ENCODE results near the gene CNPY1. TPM values are rescaled to one million over a fixed set of nuclear protein-coding genes. Genes with fewer than 3 reads are reported as not detected.
"Not testable (repeated sequence)": the region's sequence is repeated elsewhere in the genome, so short reads cannot be mapped to it uniquely, and the experiment has no call there.

The CNPY1 gene
- total RNA-seq, 1 donor from 2014 or later, result not detected

GRCh38 chr7:155566011-155566836 lies 19.9 kb upstream of the CNPY1 start:
- H3K79me2 ChIP-seq (ENCODE audit: insufficient read depth, low read length), result no peaks in the 10 kb centered on the region
- no peaks in the 10 kb centered on the region for H4K20me1 ChIP-seq (ENCODE audit: insufficient read depth, low read length)
- no peak for TF ChIP-seq EZH2 (IDR thresholded peaks at IDR 0.05; ENCODE audit: insufficient read depth, low read length)
- TF ChIP-seq, protein P1, sequence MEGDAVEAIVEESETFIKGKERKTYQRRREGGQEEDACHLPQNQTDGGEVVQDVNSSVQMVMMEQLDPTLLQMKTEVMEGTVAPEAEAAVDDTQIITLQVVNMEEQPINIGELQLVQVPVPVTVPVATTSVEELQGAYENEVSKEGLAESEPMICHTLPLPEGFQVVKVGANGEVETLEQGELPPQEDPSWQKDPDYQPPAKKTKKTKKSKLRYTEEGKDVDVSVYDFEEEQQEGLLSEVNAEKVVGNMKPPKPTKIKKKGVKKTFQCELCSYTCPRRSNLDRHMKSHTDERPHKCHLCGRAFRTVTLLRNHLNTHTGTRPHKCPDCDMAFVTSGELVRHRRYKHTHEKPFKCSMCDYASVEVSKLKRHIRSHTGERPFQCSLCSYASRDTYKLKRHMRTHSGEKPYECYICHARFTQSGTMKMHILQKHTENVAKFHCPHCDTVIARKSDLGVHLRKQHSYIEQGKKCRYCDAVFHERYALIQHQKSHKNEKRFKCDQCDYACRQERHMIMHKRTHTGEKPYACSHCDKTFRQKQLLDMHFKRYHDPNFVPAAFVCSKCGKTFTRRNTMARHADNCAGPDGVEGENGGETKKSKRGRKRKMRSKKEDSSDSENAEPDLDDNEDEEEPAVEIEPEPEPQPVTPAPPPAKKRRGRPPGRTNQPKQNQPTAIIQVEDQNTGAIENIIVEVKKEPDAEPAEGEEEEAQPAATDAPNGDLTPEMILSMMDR (IDR thresholded peaks at IDR 0.05; ENCODE audit: insufficient read depth, low read depth, low read length), result no peak
- no peak overlapping the region for H3K27ac ChIP-seq (ENCODE audit: low read depth, low read length)
- no peaks in the 10 kb centered on the region for H3K27me3 ChIP-seq (ENCODE audit: insufficient read depth, low read length)
- Mint-ChIP-seq H3K27me3 (ENCODE audit: low read depth, unreplicated experiment) (peaks cover 30% of the 10 kb centered on the region), H3K36me3 (ENCODE audit: low read depth, unreplicated experiment) (no peaks in the 10 kb centered on the region), H3K4me3 (ENCODE audit: unreplicated experiment) (no peak overlapping the region), H3K27ac (ENCODE audit: unreplicated experiment) (no peak overlapping the region), H3K4me1 (ENCODE audit: low read depth, unreplicated experiment) (peaks cover 4% of the 10 kb centered on the region), H3K9me3 (ENCODE audit: unreplicated experiment) (no peaks in the 10 kb centered on the region)
- no peaks in the 10 kb centered on the region for H3K36me3 ChIP-seq (ENCODE audit: insufficient read depth, low read length)
- no peak overlapping the region for H3K4me2 ChIP-seq (ENCODE audit: low read length)
- no peak overlapping the region for H3K4me3 ChIP-seq (ENCODE audit: insufficient read depth, low read depth, low read length)
- H3K9ac ChIP-seq (ENCODE audit: low read length), result no peak overlapping the region
- no peak overlapping the region for H2AFZ ChIP-seq (ENCODE audit: low read depth, low read length)
- FAIRE-seq (no peak), DNase-seq (ENCODE audit: low read depth) (no peak)
- H3K4me1 ChIP-seq (ENCODE audit: insufficient read depth, low read length), result no peaks in the 10 kb centered on the region
- H3K9me3 ChIP-seq (ENCODE audit: insufficient read depth, low read depth, low read length), result no peaks in the 10 kb centered on the region

- H2AFZ ChIP-seq (ENCODE audit: low read depth, low read length), result no peak overlapping the region
- H3K36me3 ChIP-seq (ENCODE audit: insufficient read depth, low read length), result no peaks in the 10 kb centered on the region
- H3K4me2 ChIP-seq (ENCODE audit: low read length), result no peak overlapping the region
- FAIRE-seq (no peak), DNase-seq (ENCODE audit: low read depth) (no peak)
- TF ChIP-seq EZH2 (IDR thresholded peaks at IDR 0.05; ENCODE audit: insufficient read depth, low read length), result no peak
- TF ChIP-seq, protein P1 (IDR thresholded peaks at IDR 0.05; ENCODE audit: insufficient read depth, low read depth, low read length), result no peak
- H3K4me1 ChIP-seq (ENCODE audit: insufficient read depth, low read length), result no peaks in the 10 kb centered on the region
- Mint-ChIP-seq H3K9me3 (ENCODE audit: unreplicated experiment) (no peaks in the 10 kb centered on the region), H3K27me3 (ENCODE audit: low read depth, unreplicated experiment) (peaks cover 33% of the 10 kb centered on the region), H3K4me3 (ENCODE audit: unreplicated experiment) (no peak overlapping the region), H3K4me1 (ENCODE audit: low read depth, unreplicated experiment) (peaks cover 4% of the 10 kb centered on the region), H3K36me3 (ENCODE audit: low read depth, unreplicated experiment) (no peaks in the 10 kb centered on the region), H3K27ac (ENCODE audit: unreplicated experiment) (no peak overlapping the region)
- no peak overlapping the region for H3K27ac ChIP-seq (ENCODE audit: low read depth, low read length)
- no peaks in the 10 kb centered on the region for H4K20me1 ChIP-seq (ENCODE audit: insufficient read depth, low read length)
- H3K79me2 ChIP-seq (ENCODE audit: insufficient read depth, low read length), result no peaks in the 10 kb centered on the region
- H3K4me3 ChIP-seq (ENCODE audit: insufficient read depth, low read depth, low read length), result no peak overlapping the region
- H3K27me3 ChIP-seq (ENCODE audit: insufficient read depth, low read length), result no peaks in the 10 kb centered on the region
- H3K9me3 ChIP-seq (ENCODE audit: insufficient read depth, low read depth, low read length), result no peaks in the 10 kb centered on the region
- H3K9ac ChIP-seq (ENCODE audit: low read length), result no peak overlapping the region
Observed at GRCh38 chr7:155565596-155565995, 19.2 kb upstream of the CNPY1 start.

GRCh38 chr7:155562976-155563375 lies 16.6 kb upstream of the CNPY1 start:
- not testable (repeated sequence) for H3K79me2 ChIP-seq (ENCODE audit: insufficient read depth, low read length); H3K27ac Mint-ChIP-seq (ENCODE audit: unreplicated experiment); DNase-seq (ENCODE audit: low read depth); H3K9me3 ChIP-seq (ENCODE audit: insufficient read depth, low read depth, low read length); H3K4me3 ChIP-seq (ENCODE audit: insufficient read depth, low read depth, low read length); FAIRE-seq; H3K4me1 ChIP-seq (ENCODE audit: insufficient read depth, low read length); H3K9me3 Mint-ChIP-seq (ENCODE audit: unreplicated experiment); H3K27me3 ChIP-seq (ENCODE audit: insufficient read depth, low read length); H3K27ac ChIP-seq (ENCODE audit: low read depth, low read length); H3K36me3 ChIP-seq (ENCODE audit: insufficient read depth, low read length); H4K20me1 ChIP-seq (ENCODE audit: insufficient read depth, low read length); H3K4me2 ChIP-seq (ENCODE audit: low read length); H2AFZ ChIP-seq (ENCODE audit: low read depth, low read length); H3K36me3 Mint-ChIP-seq (ENCODE audit: low read depth, unreplicated experiment); H3K9ac ChIP-seq (ENCODE audit: low read length); H3K4me3 Mint-ChIP-seq (ENCODE audit: unreplicated experiment); H3K4me1 Mint-ChIP-seq (ENCODE audit: low read depth, unreplicated experiment)
- H3K27me3 Mint-ChIP-seq (ENCODE audit: low read depth, unreplicated experiment), result peaks cover 33% of the 10 kb centered on the region
